Endothelial cell of umbilical vein (primary cell): Measurements from ENCODE around the gene SYCP1. TPM values are rescaled to one million over a fixed set of nuclear protein-coding genes. Genes with fewer than 3 reads are reported as not detected.

Source experiments
- BruUV-seq: library from RNA; stranded (reverse); fragments of 400-500 nt; replicated peaks from 2 replicates; lab custom pipeline; 2021; lab: Mats Ljungman, UMichigan
- CTCF ChIA-PET: fragments of 300-600, 350-600 bp; sonication (Branson Sonifier 250); formaldehyde crosslinking; loops from one replicate; lab custom pipeline; 2021; ENCODE audit warnings: antibody characterized with exemption, inconsistent platforms; lab: Charles Lee
- POLR2A ChIA-PET: fragments of 300-600, 350-600 bp; sonication (Branson Sonifier 250); formaldehyde crosslinking; loops from one replicate; lab custom pipeline; 2021; ENCODE audit warnings: antibody characterized with exemption, inconsistent platforms; lab: Charles Lee
- DNase-seq: peaks from one replicate; pipeline ENCODE4 v3.0.0-alpha.2; 2011; ENCODE audit warnings: low read depth, low spot score
- FAIRE-seq: peaks from 2 replicates; lab custom pipeline; 2011; peaks lifted over from hg19 to GRCh38; lab: Jason Lieb, UNC
- H2AFZ ChIP-seq: 2 replicates; pipeline ENCODE4 v1.6.0; 2012; ENCODE audit warnings: low read depth, low read length, control low read depth, inconsistent platforms
- H3K27ac ChIP-seq: 2 replicates; pipeline ENCODE4 v1.5.1; 2011; ENCODE audit warnings: low read depth, mild to moderate bottlenecking, control low read depth, low read length, moderate library complexity; ENCODE audit not compliant: insufficient read depth
- H3K27me3 ChIP-seq, 2 experiments: 2 replicates each; pipeline versions ENCODE4 v1.6.0 to v1.6.1; 2011; ENCODE audit warnings: low read length in 2 of 2, mixed read lengths in 1 of 2; ENCODE audit not compliant: control insufficient read depth in 2 of 2, insufficient read depth in 2 of 2
- H3K36me3 ChIP-seq, 2 experiments: 2 replicates in 1 of 2; 3 replicates in 1 of 2; pipeline ENCODE4 v1.5.1; 2011; ENCODE audit warnings: low read length in 2 of 2, mild to moderate bottlenecking in 1 of 2, moderate library complexity in 1 of 2; ENCODE audit not compliant: control insufficient read depth in 2 of 2, insufficient read depth in 2 of 2; ENCODE audit errors: extremely low read depth in 1 of 2
- H3K4me1 ChIP-seq: 3 replicates; pipeline ENCODE4 v1.5.1; 2011; ENCODE audit warnings: mild to moderate bottlenecking, low read length; ENCODE audit not compliant: control insufficient read depth, insufficient read depth; ENCODE audit errors: extremely low read depth
- H3K4me2 ChIP-seq: 2 replicates; pipeline ENCODE4 v1.6.1; 2011; ENCODE audit warnings: low read length, control low read depth, mixed read lengths; ENCODE audit not compliant: insufficient read depth
- H3K4me3 ChIP-seq, 3 experiments: fragments of 200-600 bp in 1 of 3; sonication (generic), shearing (Covaris generic) in 1 of 3; replicated peaks in 1 of 3; 2 replicates each; pipeline ENCODE4 v1.5.1; 2011 to 2016; ENCODE audit warnings: control low read depth in 3 of 3, low read length in 3 of 3, mild to moderate bottlenecking in 2 of 3, inconsistent platforms in 1 of 3, low read depth in 1 of 3, moderate library complexity in 1 of 3; ENCODE audit not compliant: insufficient read depth in 1 of 3
- H3K79me2 ChIP-seq: 2 replicates; pipeline ENCODE4 v1.6.0; 2012; ENCODE audit warnings: low read length, inconsistent platforms; ENCODE audit not compliant: control insufficient read depth, insufficient read depth
- H3K9ac ChIP-seq: replicated peaks from 2 replicates; pipeline ENCODE3; 2011; ENCODE audit warnings: low read length, control low read depth; ENCODE audit not compliant: insufficient read depth; ENCODE audit errors: extremely low read depth
- H3K9me1 ChIP-seq: replicated peaks from 3 replicates; pipeline ENCODE4 v1.6.0; 2011; ENCODE audit warnings: mild to moderate bottlenecking, low read length; ENCODE audit not compliant: control insufficient read depth, insufficient read depth; ENCODE audit errors: extremely low read depth
- H3K9me3 ChIP-seq: replicated peaks from 2 replicates; pipeline ENCODE4 v1.5.1; 2012; ENCODE audit warnings: low read length, inconsistent platforms; ENCODE audit not compliant: control insufficient read depth, insufficient read depth
- H4K20me1 ChIP-seq: replicated peaks from 2 replicates; pipeline ENCODE3; 2011; ENCODE audit warnings: mild to moderate bottlenecking, low read length; ENCODE audit not compliant: control insufficient read depth, insufficient read depth; ENCODE audit errors: extremely low read depth
- EZH2 ChIP-seq: IDR thresholded peaks from 2 replicates; pipeline ENCODE4 v1.6.1; 2012; ENCODE audit warnings: borderline replicate concordance, low read depth, mild to moderate bottlenecking, moderate library complexity, low read length, inconsistent platforms; ENCODE audit not compliant: severe bottlenecking
- FOS ChIP-seq: IDR thresholded peaks from 2 replicates; pipeline ENCODE4 v1.6.1; 2011; ENCODE audit warnings: mild to moderate bottlenecking, low read length, moderate library complexity, borderline replicate concordance; ENCODE audit not compliant: insufficient read depth
- GATA2 ChIP-seq: IDR thresholded peaks from 2 replicates; pipeline ENCODE4 v1.7.0; 2011; ENCODE audit warnings: low read depth, mild to moderate bottlenecking, moderate library complexity, mixed read lengths, low read length; ENCODE audit not compliant: insufficient read length, insufficient read depth
- JUN ChIP-seq: IDR thresholded peaks from 2 replicates; pipeline ENCODE4 v1.6.1; 2011; ENCODE audit warnings: borderline replicate concordance, low read depth; ENCODE audit not compliant: insufficient read length, insufficient read depth
- MAX ChIP-seq: IDR thresholded peaks from 2 replicates; pipeline ENCODE4 v1.6.1; 2011; ENCODE audit not compliant: insufficient read depth, insufficient read length
- MYC ChIP-seq: IDR thresholded peaks from one replicate; pipeline ENCODE4 v1.6.1; 2011; ENCODE audit warnings: mild to moderate bottlenecking, low read depth, low read length
- POLR2A ChIP-seq: IDR thresholded peaks from 2 replicates; pipeline ENCODE4 v1.6.1; 2012; ENCODE audit warnings: low read depth, mild to moderate bottlenecking, control low read depth, low read length
- POLR2AphosphoS5 ChIP-seq: IDR thresholded peaks from 2 replicates; pipeline ENCODE4 v1.6.1; 2012; ENCODE audit warnings: low read depth, mild to moderate bottlenecking, control low read depth, low read length, moderate library complexity; ENCODE audit not compliant: insufficient read depth
- dilution Hi-C: fragments of 300-500 bp; cut with MboI; formaldehyde crosslinking; loops from one replicate; pipeline ENCODE4 v1.15.0; 2019; ENCODE audit warnings: low sequenced_read_pairs; ENCODE audit not compliant: extremely low pct_ligation_motif_present
- intact Hi-C: fragments of 100-400 bp; cut with micrococcal nuclease; formaldehyde crosslinking; loops from one replicate; pipeline ENCODE4 v1.10.0; 2022
- polyA plus RNA-seq, 4 experiments: library from polyadenylated mRNA; depleted of rRNA in 3 of 4; stranded (reverse) in 3 of 4; unstranded in 1 of 4; fragments of >200 nt; gene quantifications; 2 replicates each; pipeline versions ENCODE4 v1.2.1 to v1.2.3, GENCODE V29; 2011 to 2012; ENCODE audit warnings: missing spikeins in 1 of 4
- total RNA-seq: library from RNA; stranded (reverse); gene quantifications from 2 replicates; pipeline ENCODE4 v1.2.3, GENCODE V29; 2021
- TF ChIP-seq, protein P1 (sequence below), 2 donors: IDR thresholded peaks; 1 replicate in 1 of 2; 2 replicates in 1 of 2; pipeline ENCODE4 v1.5.1; 2011; ENCODE audit warnings: low read length in 2 of 2, mild to moderate bottlenecking in 2 of 2, moderate library complexity in 2 of 2, control low read depth in 1 of 2, inconsistent platforms in 1 of 2, low read depth in 1 of 2; ENCODE audit not compliant: insufficient read depth in 1 of 2; ENCODE audit errors: extremely low read depth in 1 of 2

SYCP1 gene
- total and polyA plus RNA-seq, 2 donors (not counting 3 experiments of a cell fraction or from before 2014, with no cell fraction given): not detected

DNA sequence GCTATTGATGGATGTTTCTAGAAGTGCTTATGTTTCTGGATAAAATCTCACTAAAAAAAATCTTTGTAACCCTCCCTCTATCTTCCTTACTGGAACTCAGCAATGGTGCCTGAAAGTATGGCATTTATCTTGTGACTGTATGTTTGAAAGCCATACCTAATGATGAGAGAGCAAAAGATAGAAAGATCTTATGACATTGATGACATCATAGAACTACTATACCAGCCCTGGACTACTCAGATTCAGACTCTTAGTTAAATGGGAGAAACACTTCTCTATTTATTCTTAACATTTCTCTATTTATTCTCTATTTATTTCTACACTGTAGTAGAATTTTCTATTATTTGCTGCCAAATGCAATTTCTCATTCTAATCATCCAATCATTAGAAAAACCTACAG lies 32.7 kb upstream of the SYCP1 start:
- no peak overlapping the region for H2AFZ ChIP-seq
- H3K79me2 ChIP-seq: no peaks in the 10 kb centered on the region
- no peak for TF ChIP-seq JUN
- TF ChIP-seq, protein P1, sequence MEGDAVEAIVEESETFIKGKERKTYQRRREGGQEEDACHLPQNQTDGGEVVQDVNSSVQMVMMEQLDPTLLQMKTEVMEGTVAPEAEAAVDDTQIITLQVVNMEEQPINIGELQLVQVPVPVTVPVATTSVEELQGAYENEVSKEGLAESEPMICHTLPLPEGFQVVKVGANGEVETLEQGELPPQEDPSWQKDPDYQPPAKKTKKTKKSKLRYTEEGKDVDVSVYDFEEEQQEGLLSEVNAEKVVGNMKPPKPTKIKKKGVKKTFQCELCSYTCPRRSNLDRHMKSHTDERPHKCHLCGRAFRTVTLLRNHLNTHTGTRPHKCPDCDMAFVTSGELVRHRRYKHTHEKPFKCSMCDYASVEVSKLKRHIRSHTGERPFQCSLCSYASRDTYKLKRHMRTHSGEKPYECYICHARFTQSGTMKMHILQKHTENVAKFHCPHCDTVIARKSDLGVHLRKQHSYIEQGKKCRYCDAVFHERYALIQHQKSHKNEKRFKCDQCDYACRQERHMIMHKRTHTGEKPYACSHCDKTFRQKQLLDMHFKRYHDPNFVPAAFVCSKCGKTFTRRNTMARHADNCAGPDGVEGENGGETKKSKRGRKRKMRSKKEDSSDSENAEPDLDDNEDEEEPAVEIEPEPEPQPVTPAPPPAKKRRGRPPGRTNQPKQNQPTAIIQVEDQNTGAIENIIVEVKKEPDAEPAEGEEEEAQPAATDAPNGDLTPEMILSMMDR (IDR thresholded peaks at IDR 0.05; ENCODE audit: extremely low read depth in 1 of 2, insufficient read depth in 1 of 2, low read depth in 1 of 2, low read length in 2 of 2): no peak
- no peak for TF ChIP-seq GATA2
- no peaks in the 10 kb centered on the region for H3K4me1 ChIP-seq
- no TSS peak for BruUV-seq
- DNase-seq (no peak), FAIRE-seq (no peak)
- POLR2A ChIA-PET: no interaction called here
- H3K4me2 ChIP-seq: no peak overlapping the region
- no peaks in the 10 kb centered on the region for H3K9me3 ChIP-seq
- no peaks in the 10 kb centered on the region for H3K9me1 ChIP-seq
- H3K36me3 ChIP-seq: no peaks in the 10 kb centered on the region
- no peak overlapping the region for H3K4me3 ChIP-seq
- H3K27me3 ChIP-seq: no peaks in the 10 kb centered on the region
- CTCF ChIA-PET: no interaction called here
- intact Hi-C loops: no loop called here
- H3K9ac ChIP-seq: no peak overlapping the region
- dilution Hi-C loops: no loop called here
- H4K20me1 ChIP-seq: no peaks in the 10 kb centered on the region
- no peak overlapping the region for H3K27ac ChIP-seq

DNA sequence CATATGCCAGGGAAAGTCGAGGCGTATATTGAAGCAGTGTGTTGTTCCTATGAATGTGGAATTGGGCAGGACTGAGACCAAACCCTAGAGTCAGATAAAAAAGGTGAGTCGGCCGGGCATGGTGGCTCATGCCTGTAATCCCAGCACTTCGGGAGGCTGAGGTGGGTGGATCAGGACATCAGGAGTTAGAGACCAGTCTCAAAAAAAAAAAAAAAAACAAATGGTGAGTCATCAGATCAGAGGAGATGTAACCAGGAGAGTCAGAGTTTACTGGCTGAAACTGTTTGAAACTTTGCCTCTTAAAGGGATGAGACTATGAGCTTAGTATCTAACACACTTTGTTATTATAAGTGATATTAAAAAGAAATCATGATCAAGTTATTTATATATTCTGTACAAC lies 26.4 kb upstream of the SYCP1 start:
- no peak overlapping the region for H3K4me3 ChIP-seq
- H3K9me1 ChIP-seq: no peaks in the 10 kb centered on the region
- no TSS peak for BruUV-seq
- H3K9me3 ChIP-seq: no peaks in the 10 kb centered on the region
- FAIRE-seq (no peak), DNase-seq (no peak)
- no peak overlapping the region for H3K4me2 ChIP-seq
- H3K27me3 ChIP-seq: no peaks in the 10 kb centered on the region
- dilution Hi-C loops (no loop called here), intact Hi-C loops (no loop called here)
- H2AFZ ChIP-seq: no peak overlapping the region
- no peaks in the 10 kb centered on the region for H4K20me1 ChIP-seq
- no peaks in the 10 kb centered on the region for H3K4me1 ChIP-seq
- H3K79me2 ChIP-seq: no peaks in the 10 kb centered on the region
- POLR2A ChIA-PET: no interaction called here
- no peak overlapping the region for H3K9ac ChIP-seq
- CTCF ChIA-PET: interaction anchor here (1.0 kb wide), 1 partner anchor 42 kb away, joined by 4 read pairs; no protein-coding TSS in a partner anchor
- H3K36me3 ChIP-seq: no peaks in the 10 kb centered on the region
- H3K27ac ChIP-seq: no peak overlapping the region
- TF ChIP-seq POLR2AphosphoS5 (no peak), EZH2 (no peak), MAX (no peak), MYC (no peak), FOS (no peak), JUN (no peak), POLR2A (no peak), GATA2 (no peak)
- TF ChIP-seq, protein P1 (IDR thresholded peaks at IDR 0.05; ENCODE audit: extremely low read depth in 1 of 2, insufficient read depth in 1 of 2, low read depth in 1 of 2, low read length in 2 of 2): no peak
